ENCODE results near the gene CKAP2L.

- no peak for TF ChIP-seq CTCF (IDR thresholded peaks at IDR 0.05; ENCODE audit: low read depth, low read length)
- TF ChIP-seq EZH2phosphoT487 (IDR thresholded peaks at IDR 0.05; ENCODE audit: low read depth), result no peak
These were observed 25.9 kb upstream of the CKAP2L start for GRCh38 chr2:112790305-112790704.

Measured in OCI-LY3 (cell line).